BE2C (cell line): ENCODE measurements around the gene SIX4. TPM values are rescaled to one million over a fixed set of nuclear protein-coding genes. Genes with fewer than 3 reads are reported as not detected.
A peak's percentile ranks its signal among the peaks of the same experiment; 100 is the strongest.

ENCODE experiments used
- DNase-seq: peaks from one replicate; pipeline ENCODE4 v3.0.0-alpha.2; 2020
- H3K27me3 ChIP-seq: fragments of 250-450 bp; sonication (Bioruptor Pico); 2 replicates; pipeline ENCODE4 v1.5.1; 2020; ENCODE audit warnings: mild to moderate bottlenecking
- H3K36me3 ChIP-seq: fragments of 250-450 bp; sonication (Bioruptor Pico); 2 replicates; pipeline ENCODE4 v1.5.1; 2020; ENCODE audit warnings: mild to moderate bottlenecking
- H3K4me1 ChIP-seq: fragments of 250-450 bp; sonication (Bioruptor Pico); 2 replicates; pipeline ENCODE4 v1.5.1; 2020
- H3K4me3 ChIP-seq: 2 replicates; pipeline ENCODE4 v1.5.1; 2011; ENCODE audit warnings: low read depth, low read length
- H3K9me3 ChIP-seq: fragments of 250-450 bp; sonication (Bioruptor Pico); 2 replicates; pipeline ENCODE4 v1.5.1; 2020
- CTCF ChIP-seq: IDR thresholded peaks from 2 replicates; pipeline ENCODE4 v1.5.1; 2012; ENCODE audit warnings: mild to moderate bottlenecking, low read depth, low read length
- polyA plus RNA-seq: library from polyadenylated mRNA; unstranded; fragments of >200 nt; gene quantifications from one replicate; pipeline ENCODE4 v1.2.1, GENCODE V29; 2012; ENCODE audit warnings: low read depth, missing spikeins; ENCODE audit not compliant: insufficient read length, insufficient read depth

SIX4 gene
- polyA plus RNA-seq = 0.14 TPM

GRCh38 chr14:60723907-60724618 is at the start of gene SIX4:
TSS of gene SIX4 (minus strand) at chr14:60724351. CDS start at chr14:60724074, 277 bp downstream.
- TF ChIP-seq CTCF = no peak
- peak; percentile 76 for DNase-seq
- H3K36me3 ChIP-seq = no peaks in the 10 kb centered on the region
- H3K4me3 ChIP-seq = peak within 1 kb of the TSS; percentile 87
- peaks cover 26% of the 10 kb centered on the region for H3K27me3 ChIP-seq
- no peaks in the 10 kb centered on the region for H3K9me3 ChIP-seq
- no peaks in the 10 kb centered on the region for H3K4me1 ChIP-seq

- Histone ChIP-seq H3K27me3 (no peaks in the 10 kb centered on the region), H3K9me3 (no peaks in the 10 kb centered on the region), H3K4me3 (no peak overlapping the region), H3K36me3 (no peaks in the 10 kb centered on the region), H3K4me1 (no peaks in the 10 kb centered on the region)
- DNase-seq = no peak
- no peak for TF ChIP-seq CTCF
Measured at GRCh38 chr14:60773558-60773957, 49.4 kb upstream of the SIX4 start.

GRCh38 chr14:60771117-60771516 is 47.0 kb upstream of the SIX4 start:
- H3K9me3 ChIP-seq = no peaks in the 10 kb centered on the region
- DNase-seq = no peak
- no peaks in the 10 kb centered on the region for H3K4me1 ChIP-seq
- H3K27me3 ChIP-seq = no peaks in the 10 kb centered on the region
- no peak for TF ChIP-seq CTCF
- no peaks in the 10 kb centered on the region for H3K36me3 ChIP-seq
- H3K4me3 ChIP-seq = no peak overlapping the region

GRCh38 chr14:60768602-60769001 is 44.5 kb upstream of the SIX4 start:
- Histone ChIP-seq H3K36me3 (no peaks in the 10 kb centered on the region), H3K4me1 (peaks cover 10% of the 10 kb centered on the region), H3K27me3 (no peaks in the 10 kb centered on the region), H3K9me3 (no peaks in the 10 kb centered on the region), H3K4me3 (no peak overlapping the region)
- no peak for TF ChIP-seq CTCF
- DNase-seq = no peak

GRCh38 chr14:60760644-60761364 is 36.7 kb upstream of the SIX4 start:
- no peak for TF ChIP-seq CTCF
- H3K9me3 ChIP-seq = no peaks in the 10 kb centered on the region
- no peaks in the 10 kb centered on the region; the same call in 1 of the 2 replicates for H3K27me3 ChIP-seq
- no peak overlapping the region for H3K4me3 ChIP-seq
- no peaks in the 10 kb centered on the region; the same call in 1 of the 2 replicates for H3K36me3 ChIP-seq
- H3K4me1 ChIP-seq = peaks cover 22% of the 10 kb centered on the region
- no peak for DNase-seq

- DNase-seq = no peak
- H3K9me3 ChIP-seq = no peaks in the 10 kb centered on the region
- TF ChIP-seq CTCF = no peak
- H3K4me1 ChIP-seq = peaks cover 22% of the 10 kb centered on the region
- no peaks in the 10 kb centered on the region; the same call in 1 of the 2 replicates for H3K36me3 ChIP-seq
- no peaks in the 10 kb centered on the region; the same call in 1 of the 2 replicates for H3K27me3 ChIP-seq
- H3K4me3 ChIP-seq = no peak overlapping the region
Measured at GRCh38 chr14:60760209-60760608, 36.1 kb upstream of the SIX4 start.
